HG03025 (cell line): Measurements from ENCODE around the gene JUP.
"Not testable (repeated sequence)": the region's sequence is repeated elsewhere in the genome, so short reads cannot be mapped to it uniquely, and the experiment has no call there.

ENCODE experiments used
- ATAC-seq: cut with Tn5 transposase; IDR thresholded peaks from one replicate; pipeline ENCODE4 v1.9.1; 2021; ENCODE audit warnings: mild to moderate bottlenecking, moderate library complexity; ENCODE audit not compliant: unreplicated experiment, low FRiP score

JUP gene

GRCh38 chr17:41781404-41782110, 5.0 kb downstream of the JUP start:
- no peak for ATAC-seq

DNA sequence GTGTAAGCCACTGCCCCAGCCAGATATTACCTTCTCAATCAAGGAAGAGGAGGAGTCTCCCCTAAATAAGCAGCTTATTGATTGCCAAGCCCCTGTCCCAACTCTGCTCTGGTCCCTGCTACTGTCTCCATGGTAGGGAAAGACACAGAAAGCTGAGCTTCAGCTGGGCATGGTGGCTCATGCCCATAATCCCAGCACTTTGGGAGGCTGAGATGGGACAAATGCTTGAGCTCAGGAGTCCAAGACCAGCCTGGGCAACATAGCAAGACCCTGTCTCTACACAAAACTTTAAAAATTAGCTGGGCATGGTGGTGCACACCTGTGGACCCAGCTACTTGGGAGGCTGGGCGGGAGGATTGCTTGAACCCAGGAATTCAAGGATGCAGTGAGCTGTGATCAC, 6.6 kb downstream of the JUP start:
- ATAC-seq, result no peak

GRCh38 chr17:41777574-41778188, 8.8 kb downstream of the JUP start:
- no peak for ATAC-seq

GRCh38 chr17:41777157-41777573, 9.3 kb downstream of the JUP start:
- ATAC-seq, result no peak

GRCh38 chr17:41776262-41776900, 10.1 kb downstream of the JUP start:
- not testable (repeated sequence) for ATAC-seq

GRCh38 chr17:41775394-41776226, 10.9 kb downstream of the JUP start:
- no peak for ATAC-seq

- ATAC-seq, result no peak
Observed at GRCh38 chr17:41773731-41774193, 12.7 kb downstream of the JUP start.

DNA sequence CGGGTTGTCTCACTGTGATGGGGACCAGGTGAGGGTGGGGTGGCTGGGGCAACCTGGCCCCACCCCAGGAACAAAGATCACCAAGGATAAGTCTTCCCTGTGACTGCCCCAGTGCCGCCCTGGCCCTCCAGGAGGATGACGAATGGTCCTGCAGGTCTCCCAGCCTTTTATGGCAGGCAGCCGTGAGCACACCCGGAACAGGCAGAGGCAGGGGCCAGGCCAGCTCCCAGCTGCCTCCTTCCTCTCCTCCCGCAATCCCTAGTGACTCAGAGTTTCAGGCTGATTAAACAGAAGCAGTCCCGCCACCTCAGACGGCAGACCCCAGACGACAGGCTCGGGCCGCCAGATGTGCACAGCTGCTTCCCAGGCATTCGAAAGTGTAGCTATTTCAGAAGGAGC, 13.3 kb downstream of the JUP start:
- ATAC-seq, result no peak

DNA sequence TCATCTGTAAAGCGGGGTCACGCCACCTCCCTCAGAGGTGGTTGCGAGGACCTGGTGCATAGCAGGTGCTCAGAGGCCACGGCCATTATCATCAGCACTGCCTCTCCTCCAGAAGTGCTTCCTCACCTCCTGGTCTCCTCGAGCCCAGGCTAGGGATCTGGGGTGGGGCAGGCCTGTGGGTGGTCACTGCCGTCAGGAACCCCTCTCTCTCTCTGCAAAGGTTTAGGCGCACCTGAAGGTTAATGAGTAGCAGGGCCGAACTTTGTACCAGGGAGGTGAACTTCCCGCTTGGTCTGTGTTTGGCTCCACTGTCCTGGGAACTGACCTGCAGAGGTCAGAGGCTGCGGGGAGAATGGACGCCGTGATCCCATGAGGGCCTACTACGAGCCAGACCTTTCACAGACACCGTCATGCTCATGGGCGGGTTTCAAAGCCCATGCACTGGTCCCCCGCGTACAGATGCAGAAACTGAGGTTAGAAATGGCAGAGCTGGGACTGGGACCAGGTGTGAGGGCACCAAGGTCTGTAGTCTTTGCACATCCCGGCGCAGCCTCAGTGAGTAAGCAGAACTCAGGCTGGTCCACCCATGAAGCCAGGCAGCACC, 13.8 kb downstream of the JUP start:
- no peak for ATAC-seq

DNA sequence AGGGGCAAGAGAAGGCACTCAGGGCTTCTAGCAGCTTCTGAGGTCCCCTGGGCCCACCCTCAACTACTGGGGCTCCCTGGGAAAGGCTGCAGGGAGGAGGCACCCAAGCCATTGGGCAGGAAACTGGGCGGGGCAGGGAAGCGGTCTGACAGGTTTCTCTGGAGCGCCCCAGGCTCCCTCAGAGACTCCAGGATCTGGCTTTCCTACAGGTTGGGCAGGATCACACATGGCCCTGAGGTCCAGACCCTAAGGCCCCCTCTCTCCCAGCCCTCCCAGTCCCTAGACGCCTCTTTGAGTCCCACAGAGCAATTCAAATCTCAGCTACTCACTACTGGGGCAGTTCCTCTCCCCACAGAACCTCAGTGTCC, 14.3 kb downstream of the JUP start:
- no peak for ATAC-seq

DNA sequence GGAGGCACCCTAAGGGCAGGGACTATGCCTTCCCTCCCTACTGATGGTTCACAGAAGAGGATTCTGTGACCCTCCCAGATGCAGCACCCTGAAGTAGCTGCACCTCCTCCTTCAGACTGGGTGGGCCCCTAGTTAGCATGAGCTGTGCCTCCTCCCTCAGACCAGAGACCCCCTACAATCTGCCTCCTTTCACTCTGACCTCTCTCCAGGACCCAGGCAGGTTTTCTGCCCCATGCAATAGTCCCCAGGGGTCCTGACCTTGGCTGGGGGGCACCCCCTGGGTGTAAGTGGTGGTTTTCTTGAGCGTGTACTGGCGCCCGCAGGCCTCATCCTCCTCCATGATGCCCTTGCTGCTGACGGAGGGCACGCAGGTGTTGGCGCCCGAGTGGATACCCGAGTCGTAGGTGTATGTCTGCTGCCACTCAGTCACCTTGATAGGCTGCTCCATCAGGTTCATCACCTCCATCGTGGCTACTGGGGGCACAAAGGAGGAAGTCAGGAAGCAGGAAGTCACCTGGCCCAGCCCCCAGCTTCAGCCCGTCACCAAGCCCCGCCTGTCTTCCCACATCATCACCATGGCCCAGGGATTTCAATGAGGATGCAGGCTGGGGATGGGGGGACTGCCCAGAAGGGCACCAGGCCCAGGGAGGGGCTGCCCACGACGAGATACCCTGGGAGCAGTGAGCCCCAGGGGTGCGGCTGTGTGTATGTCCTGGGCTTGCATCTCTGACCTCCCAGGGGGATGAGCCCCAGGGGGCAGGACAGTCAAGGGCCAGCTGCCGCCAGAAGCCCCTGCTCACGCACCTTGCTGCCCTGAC, 14.9 kb downstream of the JUP start:
- no peak for ATAC-seq

DNA sequence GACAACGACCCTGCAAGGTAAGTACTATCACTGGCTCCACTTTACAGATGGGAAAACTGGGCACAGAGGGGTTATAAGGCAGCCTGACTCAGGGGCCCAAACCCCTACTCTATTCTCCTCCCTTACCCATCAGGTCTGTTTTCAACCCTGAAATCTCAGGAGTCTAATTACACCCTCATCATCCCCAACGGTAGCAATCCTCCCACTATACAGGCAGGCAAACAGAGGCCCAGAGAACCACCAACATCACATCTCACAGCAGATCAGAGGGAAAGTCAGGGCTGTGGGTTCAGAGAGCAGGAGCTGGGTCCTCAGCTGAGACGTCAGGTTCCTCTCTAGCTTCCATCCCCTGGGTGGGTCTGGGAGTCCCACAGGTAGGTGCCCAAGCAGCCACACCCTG, 16.5 kb downstream of the JUP start:
- ATAC-seq, result no peak

DNA sequence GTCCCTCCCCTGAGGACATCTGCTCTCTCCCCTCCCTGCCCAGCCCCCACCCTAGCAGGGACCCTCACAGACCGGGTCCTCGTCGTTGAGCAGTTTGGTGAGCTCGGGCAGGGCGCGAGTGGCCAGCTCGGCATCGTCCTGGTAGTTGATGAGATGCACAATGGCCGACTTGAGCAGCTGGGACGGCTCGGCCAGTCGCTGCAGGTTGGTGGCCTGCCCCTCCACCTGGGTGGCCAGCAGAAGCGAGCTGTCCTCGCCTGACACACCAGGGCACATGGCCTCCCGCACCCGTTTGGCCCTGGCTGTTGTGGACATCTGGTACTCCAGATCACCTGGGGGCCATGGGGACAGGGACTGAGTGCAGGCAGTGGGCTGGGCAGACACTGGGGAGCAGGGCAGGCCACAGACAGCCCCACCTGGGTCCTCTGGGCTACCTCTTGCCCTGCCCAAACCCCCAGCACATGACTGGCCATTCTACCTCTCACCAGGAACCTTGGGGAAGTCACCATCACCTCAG, 17.1 kb downstream of the JUP start:
- ATAC-seq, result no peak

- no peak for ATAC-seq
Observed at GRCh38 chr17:41768682-41769288, 17.7 kb downstream of the JUP start.

DNA sequence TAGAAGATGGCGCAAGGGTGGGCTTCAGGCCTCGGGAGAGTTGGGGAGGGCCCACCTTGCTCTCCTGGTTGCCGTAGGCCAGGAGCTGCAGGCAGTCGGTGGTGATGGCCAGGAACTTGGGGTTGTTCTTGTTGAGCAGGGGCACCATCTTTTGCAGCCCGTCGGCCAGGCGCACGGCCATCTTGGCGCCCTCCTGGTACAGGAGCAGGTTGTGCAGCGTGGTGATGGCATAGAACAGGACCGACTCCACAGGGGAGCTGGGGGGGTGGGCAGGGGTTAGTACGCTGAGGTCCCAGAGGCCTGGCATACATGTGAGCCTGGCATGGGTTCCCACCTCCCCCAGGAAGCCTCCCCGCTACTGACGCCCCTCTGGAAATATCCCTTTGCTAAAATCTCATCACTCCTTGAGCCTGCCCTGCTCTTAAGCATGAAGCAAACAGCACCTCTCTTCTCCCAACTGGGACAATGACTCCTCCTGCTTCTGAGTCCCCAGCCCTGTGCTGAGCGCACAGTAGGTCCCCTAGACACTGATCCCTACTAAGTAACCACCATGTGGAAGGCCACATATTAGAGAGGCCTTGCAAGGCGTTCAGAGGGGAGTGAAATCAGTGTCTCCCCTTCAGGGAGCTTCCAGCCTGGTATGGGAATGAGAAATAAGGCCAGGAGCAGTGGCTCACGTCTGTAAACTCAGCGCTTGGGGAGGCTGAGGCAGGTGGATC, 19.0 kb downstream of the JUP start:
- ATAC-seq, result no peak

DNA sequence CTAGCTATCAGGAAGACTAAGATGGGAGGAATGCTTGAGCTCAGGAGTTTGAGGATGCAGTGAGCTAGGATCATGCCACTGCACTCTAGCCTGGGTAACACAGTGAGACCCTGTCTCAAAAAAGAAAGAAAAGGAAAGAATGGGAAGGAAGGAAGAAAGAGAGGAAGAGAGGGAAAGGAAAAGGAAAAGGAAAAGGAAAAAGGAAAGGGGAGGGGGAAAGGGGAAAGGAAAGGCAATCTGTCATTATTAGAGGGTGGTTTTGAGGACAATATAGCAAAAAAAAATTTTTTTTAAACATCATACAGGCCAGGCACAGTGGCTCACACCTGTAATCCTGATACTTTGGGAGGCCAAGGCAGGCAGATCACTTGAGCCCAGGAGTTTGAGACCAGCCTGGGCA, 20.4 kb downstream of the JUP start:
- no peak for ATAC-seq

- no peak for ATAC-seq
Observed at GRCh38 chr17:41763327-41763726, 23.2 kb downstream of the JUP start.

- ATAC-seq, result no peak
Observed at GRCh38 chr17:41762841-41763240, 23.7 kb downstream of the JUP start.

- no peak for ATAC-seq
Observed at GRCh38 chr17:41762391-41762790, 24.1 kb downstream of the JUP start.
